Trophoblast cell (in vitro differentiated cells and primary cell): ENCODE data around the gene CCL5.
"Not testable (repeated sequence)": the region's sequence is repeated elsewhere in the genome, so short reads cannot be mapped to it uniquely, and the experiment has no call there.

ENCODE experiments used
- DNase-seq, 2 donors: peaks; one replicate each; pipeline ENCODE4 v3.0.0-alpha.2; 2016
- H2AFZ ChIP-seq: 2 replicates; pipeline ENCODE4 v1.6.1; 2013; ENCODE audit warnings: low read length, moderate library complexity, mild to moderate bottlenecking; ENCODE audit not compliant: insufficient read depth, poor library complexity
- H2AK5ac ChIP-seq: 2 replicates; pipeline ENCODE4 v1.6.1; 2013; ENCODE audit warnings: mild to moderate bottlenecking, low read length
- H2BK120ac ChIP-seq: 2 replicates; pipeline ENCODE4 v1.6.1; 2013; ENCODE audit warnings: low read length, mild to moderate bottlenecking, moderate library complexity; ENCODE audit not compliant: insufficient read depth, poor library complexity
- H2BK12ac ChIP-seq: 2 replicates; pipeline ENCODE4 v1.6.1; 2013; ENCODE audit warnings: mild to moderate bottlenecking, low read length, moderate library complexity
- H2BK5ac ChIP-seq: 2 replicates; pipeline ENCODE4 v1.6.1; 2013; ENCODE audit warnings: low read length, low read depth, moderate library complexity, mild to moderate bottlenecking; ENCODE audit not compliant: poor library complexity
- H3K14ac ChIP-seq: 2 replicates; pipeline ENCODE4 v1.6.1; 2013; ENCODE audit warnings: mild to moderate bottlenecking, low read length
- H3K18ac ChIP-seq: 2 replicates; pipeline ENCODE4 v1.6.1; 2013; ENCODE audit warnings: mild to moderate bottlenecking, low read length
- H3K23ac ChIP-seq: 2 replicates; pipeline ENCODE4 v1.6.1; 2013; ENCODE audit warnings: low read length
- H3K27ac ChIP-seq: 2 replicates; pipeline ENCODE4 v1.5.1; 2013; ENCODE audit warnings: low read depth, mild to moderate bottlenecking, inconsistent platforms, low read length, moderate library complexity
- H3K27me3 ChIP-seq: 2 replicates; pipeline ENCODE4 v1.6.1; 2013; ENCODE audit warnings: inconsistent platforms, mild to moderate bottlenecking, low read length, moderate library complexity; ENCODE audit not compliant: insufficient read depth
- H3K36me3 ChIP-seq, 2 experiments: 1 replicate in 1 of 2; 2 replicates in 1 of 2; pipeline ENCODE4 v1.6.1; 2013; ENCODE audit warnings: low read length in 2 of 2, mild to moderate bottlenecking in 2 of 2, moderate library complexity in 1 of 2; ENCODE audit not compliant: insufficient read depth in 2 of 2, control insufficient read depth in 1 of 2
- H3K4ac ChIP-seq: 2 replicates; pipeline ENCODE4 v1.6.1; 2013; ENCODE audit warnings: low read depth, mild to moderate bottlenecking, low read length, moderate library complexity
- H3K4me1 ChIP-seq, 2 experiments: 1 replicate in 1 of 2; 2 replicates in 1 of 2; pipeline ENCODE4 v1.6.1; 2013; ENCODE audit warnings: low read length in 2 of 2, mild to moderate bottlenecking in 2 of 2, moderate library complexity in 1 of 2; ENCODE audit not compliant: insufficient read depth in 2 of 2, control insufficient read depth in 1 of 2
- H3K4me2 ChIP-seq: 2 replicates; pipeline ENCODE4 v1.6.1; 2013; ENCODE audit warnings: inconsistent platforms, mild to moderate bottlenecking, low read length, moderate library complexity
- H3K4me3 ChIP-seq: 2 replicates; pipeline ENCODE4 v1.5.1; 2013; ENCODE audit warnings: mild to moderate bottlenecking, low read depth, low read length, inconsistent platforms
- H3K79me1 ChIP-seq: one replicate; pipeline ENCODE4 v1.6.1; 2013; ENCODE audit warnings: low read length
- H3K79me2 ChIP-seq: 2 replicates; pipeline ENCODE4 v1.6.1; 2013; ENCODE audit warnings: low read length, mild to moderate bottlenecking; ENCODE audit not compliant: control insufficient read depth, insufficient read depth, poor library complexity
- H3K9ac ChIP-seq: 2 replicates; pipeline ENCODE4 v1.6.1; 2013; ENCODE audit warnings: mild to moderate bottlenecking, low read length
- H3K9me3 ChIP-seq: 2 replicates; pipeline ENCODE4 v1.6.1; 2013; ENCODE audit warnings: low read depth, mild to moderate bottlenecking, control low read depth, inconsistent platforms, low read length; ENCODE audit not compliant: insufficient read depth
- H4K12ac ChIP-seq: 2 replicates; pipeline ENCODE4 v1.6.1; 2013; ENCODE audit warnings: low read depth, mild to moderate bottlenecking, low read length, moderate library complexity
- H4K8ac ChIP-seq: 2 replicates; pipeline ENCODE4 v1.6.1; 2013; ENCODE audit warnings: low read depth, mild to moderate bottlenecking, low read length, moderate library complexity
- H4K91ac ChIP-seq: one replicate; pipeline ENCODE4 v1.6.1; 2013; ENCODE audit warnings: low read depth, mild to moderate bottlenecking, low read length, moderate library complexity
- WGBS: extraction: QIAGEN DNeasy Blood & Tissue Kit; methylation state at CpG from one replicate; pipeline ENCODE4 v1.1.7; 2013; ENCODE audit warnings: missing lambda C conversion rate; ENCODE audit not compliant: insufficient read length, insufficient coverage; ENCODE audit errors: extremely low coverage; 5-methylcytosine and 5-hydroxymethylcytosine counted together

Gene CCL5

GRCh38 chr17:35897772-35898171 is 17.6 kb upstream of the CCL5 start:
- not testable (repeated sequence) for H3K4ac ChIP-seq, H3K79me2 ChIP-seq, H2AK5ac ChIP-seq, H2AFZ ChIP-seq, H3K14ac ChIP-seq, H3K4me3 ChIP-seq, H4K8ac ChIP-seq, H4K12ac ChIP-seq, H4K91ac ChIP-seq, H3K23ac ChIP-seq, H3K9me3 ChIP-seq, H3K9ac ChIP-seq, H2BK120ac ChIP-seq, H2BK5ac ChIP-seq, H3K27ac ChIP-seq, DNase-seq, H3K27me3 ChIP-seq, H3K18ac ChIP-seq, H3K4me2 ChIP-seq, H2BK12ac ChIP-seq, H3K36me3 ChIP-seq
- peaks cover 14 to 35% of the 10 kb centered on the region in 2 experiments for H3K4me1 ChIP-seq
- WGBS, result no CpG with 5 or more reads among the region's 7 CpGs
- peaks cover 34% of the 10 kb centered on the region for H3K79me1 ChIP-seq

GRCh38 chr17:35895636-35896587 is 15.8 kb upstream of the CCL5 start:
- Histone ChIP-seq H2AK5ac (peak overlapping the region; percentile 3), H3K9me3 (peaks cover 2% of the 10 kb centered on the region), H2BK12ac (peak overlapping the region; percentile 47), H3K36me3 (no peaks in the 10 kb centered on the region), H3K79me2 (no peaks in the 10 kb centered on the region), H3K14ac (no peak overlapping the region), H3K18ac (no peak overlapping the region), H3K27me3 (no peaks in the 10 kb centered on the region), H3K9ac (no peak overlapping the region), H3K4me1 (peaks cover 14 to 31% of the 10 kb centered on the region in 2 experiments), H3K23ac (no peak overlapping the region), H3K27ac (no peak overlapping the region), H2AFZ (no peak overlapping the region), H2BK5ac (no peak overlapping the region), H3K4me2 (no peak overlapping the region), H2BK120ac (peak overlapping the region; percentile 37), H3K4me3 (no peak overlapping the region), H4K8ac (no peak overlapping the region), H3K4ac (no peak overlapping the region), H4K91ac (peak overlapping the region; percentile 32), H3K79me1 (peaks cover 29% of the 10 kb centered on the region), H4K12ac (no peak overlapping the region)
- no CpG with 5 or more reads among the region's 14 CpGs for WGBS
- DNase-seq, result peak; percentile 78 to 81

GRCh38 chr17:35894206-35894605 is 14.0 kb upstream of the CCL5 start:
- WGBS, result no CpG with 5 or more reads among the region's 7 CpGs
- no peak overlapping the region for H2AFZ ChIP-seq
- no peak overlapping the region for H3K14ac ChIP-seq
- H3K27me3 ChIP-seq, result no peaks in the 10 kb centered on the region
- H3K36me3 ChIP-seq, result no peaks in the 10 kb centered on the region
- no peak overlapping the region for H3K4me2 ChIP-seq
- peaks cover 2% of the 10 kb centered on the region for H3K9me3 ChIP-seq
- no peak overlapping the region for H3K27ac ChIP-seq
- no peak overlapping the region for H3K4me3 ChIP-seq
- no peak overlapping the region for H4K8ac ChIP-seq
- no peak overlapping the region for H2AK5ac ChIP-seq
- H3K9ac ChIP-seq, result no peak overlapping the region
- H3K4me1 ChIP-seq, result peaks cover 8 to 22% of the 10 kb centered on the region in 2 experiments
- H2BK120ac ChIP-seq, result no peak overlapping the region
- H3K79me1 ChIP-seq, result peaks cover 18% of the 10 kb centered on the region
- no peak overlapping the region for H4K12ac ChIP-seq
- no peak overlapping the region for H2BK5ac ChIP-seq
- peak; percentile 71 to 77 for DNase-seq
- peak overlapping the region; percentile 25 for H3K4ac ChIP-seq
- no peak overlapping the region for H3K18ac ChIP-seq
- peak overlapping the region; percentile 45 for H4K91ac ChIP-seq
- no peaks in the 10 kb centered on the region for H3K79me2 ChIP-seq
- H3K23ac ChIP-seq, result no peak overlapping the region
- H2BK12ac ChIP-seq, result no peak overlapping the region

- peak overlapping the region; percentile 45 for H4K91ac ChIP-seq
- no CpG with 5 or more reads among the region's 4 CpGs for WGBS
These were observed 13.6 kb upstream of the CCL5 start for GRCh38 chr17:35893751-35894150.

More at GRCh38 chr17:35893751-35894150, 13.6 kb upstream of the CCL5 start:
- Histone ChIP-seq H3K4me1 (peaks cover 8 to 18% of the 10 kb centered on the region in 2 experiments), H2BK12ac (no peak overlapping the region), H4K8ac (peak overlapping the region; percentile 7), H3K4me3 (no peak overlapping the region), H2AK5ac (no peak overlapping the region), H3K4ac (peak overlapping the region; percentile 25), H2BK120ac (no peak overlapping the region), H3K23ac (no peak overlapping the region), H3K36me3 (no peaks in the 10 kb centered on the region), H3K79me1 (peaks cover 14% of the 10 kb centered on the region), H2AFZ (no peak overlapping the region), H3K18ac (no peak overlapping the region), H2BK5ac (no peak overlapping the region), H3K79me2 (no peaks in the 10 kb centered on the region), H4K12ac (no peak overlapping the region), H3K9me3 (peaks cover 2% of the 10 kb centered on the region), H3K4me2 (no peak overlapping the region), H3K27ac (no peak overlapping the region), H3K9ac (no peak overlapping the region), H3K27me3 (no peaks in the 10 kb centered on the region), H3K14ac (no peak overlapping the region)
- no peak for DNase-seq
